Measurements from ENCODE around the gene SMARCA2. TPM values are rescaled to one million over a fixed set of nuclear protein-coding genes. Genes with fewer than 3 reads are reported as not detected.

The SMARCA2 gene
- total RNA-seq, 1 experiment from 2014 or later, result 26.7 TPM

DNA sequence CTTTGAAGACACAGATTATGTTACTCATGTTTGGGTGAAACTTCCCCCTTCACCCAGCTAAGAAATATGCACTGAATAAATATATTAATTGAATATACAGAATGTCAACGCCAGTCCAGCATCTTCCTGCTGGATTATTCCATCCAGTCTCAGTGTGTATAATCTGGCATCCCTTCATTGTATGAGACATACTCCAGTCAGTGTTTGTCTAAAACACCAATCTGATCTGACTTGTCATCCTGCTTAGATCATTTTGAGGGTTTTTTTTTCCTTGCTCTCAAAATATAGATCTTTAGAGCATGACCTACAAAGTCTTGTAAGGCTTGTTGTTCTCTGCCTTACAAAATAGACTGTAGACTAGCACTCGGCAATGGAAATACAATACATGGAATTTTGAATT, 195.1 kb downstream of the SMARCA2 start:
- DNase-seq (ENCODE audit: low spot score), result no peak

DNA sequence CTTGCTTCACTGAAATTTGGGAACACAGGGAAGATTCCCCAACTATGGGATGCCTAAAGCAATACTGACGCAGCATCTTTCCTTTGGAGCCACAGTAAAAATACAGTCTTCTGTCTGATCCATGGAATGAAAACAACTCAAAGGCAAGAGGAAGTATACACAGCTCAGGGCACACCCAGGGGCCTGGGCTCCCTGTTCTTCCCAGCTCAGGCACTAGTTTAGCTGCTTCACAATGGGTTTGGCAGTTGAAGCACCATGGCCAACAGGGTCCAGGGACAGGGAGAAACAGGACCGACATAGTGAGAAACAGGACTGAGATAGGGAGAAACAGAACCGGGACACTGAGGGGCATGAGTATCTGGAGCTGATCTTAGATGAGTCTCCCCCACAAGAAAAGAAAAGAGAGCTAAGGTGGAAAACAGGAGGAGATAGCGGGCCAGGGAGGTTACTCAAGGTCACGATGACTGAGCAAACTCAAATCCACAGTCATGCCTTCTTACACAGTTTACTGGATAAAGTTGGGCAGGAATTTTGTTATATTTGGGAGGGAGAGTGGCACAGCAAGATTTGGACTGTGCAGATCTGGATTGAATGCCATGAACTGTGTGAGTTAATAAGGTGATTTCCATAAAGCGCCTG, 198.8 kb downstream of the SMARCA2 start:
- no peak for DNase-seq (ENCODE audit: low spot score)

DNA sequence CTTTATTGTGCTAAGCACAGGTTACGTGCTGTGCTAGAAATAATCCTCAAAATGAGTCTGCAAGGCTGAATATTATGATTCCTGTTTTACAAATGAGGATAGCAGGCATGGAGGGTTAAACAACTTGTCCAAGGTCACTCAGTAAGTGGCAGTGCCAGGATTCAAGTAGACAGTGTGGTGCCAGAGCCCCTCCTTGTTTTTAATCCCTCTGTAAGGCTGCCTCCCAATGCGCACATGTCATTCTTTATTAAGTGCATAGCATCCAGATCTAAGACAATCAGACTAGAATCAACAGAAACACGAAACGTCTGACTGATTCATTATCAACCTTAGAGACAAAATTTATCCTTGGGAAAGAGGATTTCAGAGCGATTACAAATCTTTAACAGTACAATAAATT, 199.6 kb downstream of the SMARCA2 start:
- DNase-seq (ENCODE audit: low spot score), result no peak

DNA sequence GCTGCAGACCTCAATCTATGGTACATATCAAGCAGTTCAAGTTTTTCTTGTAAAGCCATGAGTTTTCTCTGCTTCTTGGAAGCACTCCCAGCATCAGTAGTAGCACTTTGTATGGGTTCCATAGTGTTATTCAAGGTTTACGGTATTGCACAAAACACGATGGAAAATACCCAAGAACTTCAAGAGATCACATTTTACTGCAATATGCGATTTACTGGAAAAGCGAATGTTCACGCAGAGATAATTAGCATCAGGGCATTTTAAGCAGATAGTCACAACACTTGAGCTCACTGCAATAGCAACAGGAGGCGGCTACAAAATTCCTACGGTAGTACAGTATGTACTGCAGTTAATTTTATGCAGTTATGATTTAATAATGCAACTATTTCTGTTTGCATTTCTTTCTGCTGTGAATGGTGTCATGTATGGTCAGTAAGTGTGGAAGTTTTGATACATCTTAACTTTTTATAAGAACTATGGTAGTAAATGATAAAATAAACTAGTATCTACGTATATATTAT, 200.8 kb downstream of the SMARCA2 start:
- no peak for DNase-seq (ENCODE audit: low spot score)

DNA sequence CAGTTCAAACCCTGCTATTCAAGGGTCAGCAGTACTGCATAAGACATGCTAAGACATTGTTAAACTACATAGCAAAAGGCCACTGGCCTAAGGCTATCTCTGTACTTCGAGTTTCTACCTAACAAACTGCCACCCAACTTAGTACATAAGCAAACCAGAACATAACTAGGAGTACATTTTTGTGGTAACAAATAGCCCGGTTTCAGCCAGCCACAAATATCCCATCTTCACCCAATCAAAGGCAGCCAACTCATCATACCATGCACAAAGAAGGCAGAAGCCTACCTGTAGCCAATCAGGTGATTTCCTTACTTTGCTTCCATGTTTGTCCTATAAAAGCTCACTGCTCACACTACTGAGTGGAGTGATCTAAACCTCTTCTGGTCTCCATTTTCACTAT, 201.4 kb downstream of the SMARCA2 start:
- peak; percentile 57 for DNase-seq (ENCODE audit: low spot score)

DNA sequence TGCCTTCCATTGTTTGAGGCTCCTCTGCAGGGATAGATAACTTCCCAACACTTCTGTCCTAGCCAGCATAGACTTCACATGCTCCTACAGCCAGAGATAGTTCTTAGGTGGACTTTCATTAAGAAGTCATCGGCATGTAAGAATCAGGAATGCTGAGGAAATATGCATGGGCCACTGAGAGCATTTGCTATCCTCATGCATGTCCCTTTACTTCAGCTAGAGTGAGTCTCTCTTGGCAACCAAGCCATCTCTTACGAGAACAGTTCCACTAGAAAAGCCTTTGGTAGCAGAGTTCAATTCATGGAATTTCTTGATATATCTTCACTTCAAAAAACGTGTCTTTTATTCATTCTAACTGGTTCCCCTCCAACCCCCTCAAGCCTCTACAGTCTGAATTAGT, 202.4 kb downstream of the SMARCA2 start:
- DNase-seq (ENCODE audit: low spot score), result no peak

DNA sequence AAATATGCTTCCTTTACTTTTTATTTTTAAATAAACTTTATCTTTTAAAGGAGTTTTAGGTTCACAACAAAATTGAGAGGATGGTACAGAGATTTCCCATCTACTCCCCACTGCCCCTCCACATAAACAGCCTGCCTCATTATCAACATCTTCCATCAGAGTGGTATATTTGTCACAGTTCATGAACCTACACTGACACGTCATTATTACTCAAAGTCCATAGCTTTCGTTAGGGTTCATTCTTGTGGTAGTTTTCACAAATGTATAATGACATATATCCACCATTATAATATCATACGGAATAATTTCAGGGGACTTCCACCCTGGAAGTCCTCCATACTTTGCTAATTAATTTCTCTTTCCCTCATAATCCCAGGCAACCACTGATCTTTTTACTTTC, 204.9 kb downstream of the SMARCA2 start:
- no peak for DNase-seq (ENCODE audit: low spot score)

DNA sequence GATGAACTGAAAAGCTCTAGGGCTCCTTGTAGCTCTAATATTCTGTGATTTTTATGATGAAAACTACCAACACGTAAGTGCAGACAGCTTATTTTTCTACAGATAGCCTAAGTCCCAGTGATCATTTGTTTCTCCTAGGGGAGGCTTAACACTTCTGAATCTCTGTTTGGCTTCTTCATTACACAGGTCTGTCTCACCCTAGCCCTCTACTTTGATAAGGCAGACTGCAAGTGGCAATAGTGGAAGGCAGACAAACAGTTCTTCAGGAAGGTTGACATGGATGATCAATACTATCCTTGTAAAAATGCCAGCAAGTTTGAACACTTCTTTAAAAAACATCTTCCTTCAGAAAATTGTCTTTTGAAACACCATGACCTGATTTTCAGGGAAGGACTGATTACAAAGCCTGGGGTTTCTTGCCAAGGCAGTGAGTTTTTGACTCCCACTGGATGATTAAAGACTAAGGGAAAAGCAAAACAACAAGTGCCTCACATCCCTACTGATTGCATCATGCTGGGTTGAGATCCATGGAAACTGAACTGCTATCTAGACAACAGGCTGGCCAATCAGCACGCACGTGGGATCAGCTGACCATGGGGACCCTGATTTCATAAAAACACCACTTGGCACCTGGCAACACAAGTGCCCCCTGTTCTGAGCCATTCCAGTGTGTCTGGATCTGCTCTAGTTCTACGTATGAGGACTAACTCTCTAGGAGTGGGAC, 212.2 kb downstream of the SMARCA2 start:
- peak; percentile 3 for DNase-seq (ENCODE audit: low spot score)

DNA sequence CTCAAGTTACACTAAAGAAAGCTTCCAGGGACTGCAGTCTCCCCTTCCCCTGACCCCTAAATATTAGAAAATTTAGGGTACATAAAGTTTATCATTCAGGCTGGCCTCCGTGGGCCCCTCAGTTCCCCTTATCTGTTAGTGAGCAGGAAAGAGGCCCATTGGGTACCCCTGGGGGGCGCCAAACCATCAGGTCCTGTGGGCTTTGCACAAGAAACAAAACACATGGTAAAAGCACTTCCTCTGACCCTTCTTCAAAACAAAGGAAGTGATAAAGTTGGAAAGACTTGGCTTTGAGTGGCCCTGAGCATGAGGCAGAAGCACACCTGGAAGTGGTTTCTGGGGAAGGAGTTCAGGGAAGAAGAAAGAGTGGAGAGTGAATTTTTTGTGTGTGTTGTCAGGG, 213.0 kb downstream of the SMARCA2 start:
- peak; percentile 23 for DNase-seq (ENCODE audit: low spot score)

DNA sequence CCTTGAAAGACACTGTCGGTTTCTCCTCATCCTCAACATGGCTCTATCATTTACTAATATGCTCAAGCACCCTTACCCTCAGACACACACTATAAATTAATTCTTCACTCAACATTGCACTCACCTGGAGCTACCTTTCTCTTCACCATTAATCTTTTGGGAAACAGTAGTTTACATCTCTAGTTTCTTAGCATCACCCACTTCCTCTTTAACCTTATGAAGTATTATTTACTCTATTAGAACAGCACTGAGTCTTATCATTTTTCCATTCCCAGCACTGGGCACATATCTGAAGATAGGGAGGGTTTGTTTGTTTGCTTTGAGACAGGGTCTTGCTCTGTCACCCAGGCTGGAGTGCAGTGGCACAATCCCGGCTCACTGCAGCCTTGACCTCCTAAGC, 213.5 kb downstream of the SMARCA2 start:
- no peak for DNase-seq (ENCODE audit: low spot score)

DNA sequence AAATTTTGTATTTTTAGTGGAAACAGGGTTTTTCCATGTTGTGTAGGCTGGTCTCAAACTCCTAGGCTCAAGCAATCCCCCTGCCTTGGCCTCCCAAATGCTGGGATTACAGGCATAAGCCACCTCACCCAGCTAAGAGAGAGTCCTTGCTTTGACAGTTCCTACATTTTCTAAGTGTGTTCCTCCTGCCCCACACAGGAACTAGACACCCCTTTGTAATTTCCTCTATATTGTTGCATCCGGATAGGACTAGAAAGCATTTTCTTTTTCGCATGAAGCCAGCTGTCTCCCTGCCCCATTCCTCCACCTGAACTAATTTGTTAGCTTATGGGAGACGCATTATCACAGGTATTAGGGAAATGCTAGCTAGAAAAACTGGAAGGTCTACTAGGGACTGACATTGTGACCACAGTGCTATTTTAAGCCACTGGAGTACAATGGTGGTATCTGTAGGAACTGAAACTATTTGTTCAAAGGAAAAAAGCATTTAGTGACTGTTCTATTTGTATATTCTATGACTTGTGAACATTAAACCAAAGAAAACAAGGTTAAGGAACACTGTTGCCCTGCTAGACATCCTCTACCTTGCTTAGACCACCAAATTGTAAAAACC, 214.1 kb downstream of the SMARCA2 start:
- DNase-seq (ENCODE audit: low spot score), result no peak

DNA sequence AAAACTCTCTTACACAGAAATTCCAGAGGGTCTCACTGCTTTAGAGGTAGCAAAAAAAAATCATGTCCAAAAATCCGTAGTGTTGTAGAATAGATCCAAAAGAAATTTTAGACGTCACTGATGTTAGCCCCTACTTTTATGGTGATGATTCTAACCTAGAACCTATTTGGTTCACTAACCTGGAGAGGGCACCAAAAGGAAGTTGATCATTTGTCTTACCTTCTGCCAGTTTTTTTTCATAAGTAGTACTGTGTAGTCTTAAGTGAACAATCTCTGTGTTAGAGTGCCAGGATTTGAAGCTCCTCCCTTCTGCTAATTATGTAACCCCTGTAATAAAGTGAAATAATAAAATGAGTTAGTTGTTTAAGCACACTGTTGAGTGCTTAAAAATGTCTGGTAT, 215.2 kb downstream of the SMARCA2 start:
- peak; percentile 5 for DNase-seq (ENCODE audit: low spot score)

DNA sequence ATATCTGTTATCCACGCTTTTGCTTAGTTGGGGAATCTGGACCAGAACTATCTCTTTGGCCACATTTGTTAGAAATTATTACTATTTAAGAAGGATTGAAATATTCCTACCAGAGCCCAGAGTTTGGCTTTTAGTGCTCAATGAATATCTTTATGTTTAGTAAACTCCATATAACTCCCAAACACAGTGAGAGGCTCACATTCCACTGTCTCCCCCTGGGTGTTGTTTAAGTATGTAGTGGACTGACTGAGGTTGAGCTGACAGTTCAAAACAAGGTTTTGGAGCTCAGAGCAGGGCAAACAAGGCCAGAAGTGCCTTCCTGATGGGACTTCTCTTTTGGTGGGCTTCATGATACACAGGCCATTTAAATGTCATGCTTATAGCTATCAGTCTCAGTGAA, 216.0 kb downstream of the SMARCA2 start:
- no peak for DNase-seq (ENCODE audit: low spot score)

DNA sequence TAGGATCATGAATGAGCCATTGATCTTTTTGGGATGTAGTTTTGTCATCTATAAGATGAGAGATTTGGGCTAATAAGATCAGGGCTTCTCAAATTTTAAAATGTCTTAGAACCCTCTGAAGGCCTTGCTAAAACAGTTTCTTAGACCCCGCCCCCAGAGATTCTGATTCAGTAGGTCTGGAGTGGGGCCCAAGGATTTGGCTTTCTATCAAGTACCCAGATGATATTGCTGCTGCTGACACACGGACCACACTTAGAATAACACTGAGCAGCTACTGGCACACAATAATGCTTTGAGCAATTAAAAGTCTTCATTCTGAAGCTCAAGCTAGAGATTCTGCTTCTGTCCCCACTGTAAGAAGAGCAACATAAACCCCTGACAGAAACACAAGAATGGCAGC, 216.7 kb downstream of the SMARCA2 start:
- DNase-seq (ENCODE audit: low spot score), result no peak

DNA sequence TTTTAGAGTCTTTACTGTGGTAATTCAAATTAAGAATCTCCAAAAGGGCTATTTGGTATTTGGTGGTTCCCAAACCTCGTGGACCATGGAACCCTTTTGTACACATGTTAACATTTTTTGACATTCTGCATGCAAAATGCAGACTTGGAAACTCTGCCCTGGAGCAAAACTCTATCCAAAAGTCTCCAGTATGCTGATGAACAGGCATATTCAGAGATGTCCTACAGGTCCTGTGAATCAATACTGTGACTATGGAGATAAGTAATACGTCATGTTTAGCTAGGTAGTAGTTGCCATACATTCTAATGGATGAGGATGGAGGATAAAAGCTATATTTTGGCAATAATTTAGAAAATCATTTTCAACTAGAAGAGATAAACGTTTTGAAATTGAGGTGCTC, 218.1 kb downstream of the SMARCA2 start:
- DNase-seq (ENCODE audit: low spot score), result no peak

DNA sequence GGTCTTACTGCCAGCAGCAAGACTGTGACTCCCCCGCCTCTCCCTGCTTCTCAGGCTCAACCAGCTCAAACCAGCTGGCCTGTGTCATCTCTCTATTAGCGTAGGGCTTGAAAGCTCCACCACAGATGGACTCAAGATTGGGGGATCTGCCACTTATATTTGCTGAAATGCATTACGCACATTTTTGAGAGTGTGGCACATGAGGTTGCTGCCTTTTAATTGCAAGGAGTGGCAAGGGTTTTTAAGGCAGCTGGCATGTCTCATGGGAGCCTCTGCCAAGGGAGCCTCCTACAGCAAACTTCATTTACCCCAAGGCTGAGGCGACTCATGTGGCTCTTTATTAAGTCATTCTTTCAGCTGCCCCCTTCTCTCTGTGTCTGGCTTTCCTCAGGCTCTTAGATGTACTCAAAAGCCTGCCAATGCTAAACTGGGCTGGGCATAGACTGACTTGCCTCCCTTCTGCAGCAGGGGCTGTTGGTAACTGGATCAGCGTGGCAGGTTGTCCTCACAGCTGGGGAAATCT, 219.3 kb downstream of the SMARCA2 start:
- peak; percentile 19 for DNase-seq (ENCODE audit: low spot score)

DNA sequence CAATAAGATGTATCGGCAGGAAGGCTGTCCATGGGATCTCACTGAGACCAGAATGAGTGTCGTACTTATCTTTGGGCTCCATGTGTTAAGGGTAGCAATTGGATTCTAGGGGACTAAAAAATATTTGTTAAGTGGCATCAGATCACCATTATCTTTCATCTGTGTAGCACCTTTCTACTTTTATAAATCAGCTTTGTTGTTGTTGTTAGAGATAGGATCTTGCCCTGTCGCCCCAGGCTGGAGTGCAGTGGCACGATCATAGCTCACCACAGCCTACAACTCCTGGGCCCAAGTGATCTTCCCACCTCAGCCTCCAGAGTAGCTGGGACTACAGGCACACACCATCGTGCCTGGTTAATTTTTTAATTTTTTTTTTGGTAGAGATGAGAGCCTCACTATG, 220.5 kb downstream of the SMARCA2 start:
- DNase-seq (ENCODE audit: low spot score), result no peak

DNA sequence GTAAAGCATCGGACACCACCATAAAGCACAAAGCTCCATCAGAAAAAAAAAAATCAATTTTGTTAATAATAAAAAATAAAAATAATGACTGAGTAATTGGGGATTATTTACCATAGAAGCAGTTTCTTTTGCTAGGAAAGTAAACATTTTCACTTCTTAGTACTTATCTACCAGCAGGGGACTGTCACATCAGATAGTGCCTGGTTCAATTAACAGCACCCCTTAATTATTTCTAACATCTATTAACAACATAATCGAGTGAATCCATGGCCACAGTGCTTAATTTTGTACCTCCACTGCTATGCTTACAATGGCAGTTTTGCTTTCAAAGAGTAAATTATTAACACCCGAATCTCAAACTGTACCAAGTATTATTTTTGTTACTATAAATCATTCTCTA, 221.7 kb downstream of the SMARCA2 start:
- no peak for DNase-seq (ENCODE audit: low spot score)

DNA sequence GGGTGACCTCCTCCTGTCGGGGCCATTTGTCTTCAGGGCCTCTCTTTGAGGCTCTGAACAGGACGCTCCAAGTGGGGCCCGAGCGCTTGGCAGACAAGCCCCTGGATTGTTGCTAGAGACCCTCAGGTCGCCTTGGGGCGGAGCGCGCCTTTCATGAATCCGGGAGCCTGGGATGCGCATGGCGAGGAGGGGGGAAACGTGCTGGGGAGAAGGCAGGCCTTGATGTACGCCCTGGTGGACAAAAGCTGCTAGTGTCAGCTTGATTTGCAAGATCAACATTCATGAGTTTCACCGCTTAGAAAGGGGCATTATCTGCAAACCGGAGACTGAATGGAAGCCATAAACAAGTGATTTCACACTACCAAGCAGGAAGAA, 226.3 kb downstream of the SMARCA2 start:
- DNase-seq (ENCODE audit: low spot score), result no peak

DNA sequence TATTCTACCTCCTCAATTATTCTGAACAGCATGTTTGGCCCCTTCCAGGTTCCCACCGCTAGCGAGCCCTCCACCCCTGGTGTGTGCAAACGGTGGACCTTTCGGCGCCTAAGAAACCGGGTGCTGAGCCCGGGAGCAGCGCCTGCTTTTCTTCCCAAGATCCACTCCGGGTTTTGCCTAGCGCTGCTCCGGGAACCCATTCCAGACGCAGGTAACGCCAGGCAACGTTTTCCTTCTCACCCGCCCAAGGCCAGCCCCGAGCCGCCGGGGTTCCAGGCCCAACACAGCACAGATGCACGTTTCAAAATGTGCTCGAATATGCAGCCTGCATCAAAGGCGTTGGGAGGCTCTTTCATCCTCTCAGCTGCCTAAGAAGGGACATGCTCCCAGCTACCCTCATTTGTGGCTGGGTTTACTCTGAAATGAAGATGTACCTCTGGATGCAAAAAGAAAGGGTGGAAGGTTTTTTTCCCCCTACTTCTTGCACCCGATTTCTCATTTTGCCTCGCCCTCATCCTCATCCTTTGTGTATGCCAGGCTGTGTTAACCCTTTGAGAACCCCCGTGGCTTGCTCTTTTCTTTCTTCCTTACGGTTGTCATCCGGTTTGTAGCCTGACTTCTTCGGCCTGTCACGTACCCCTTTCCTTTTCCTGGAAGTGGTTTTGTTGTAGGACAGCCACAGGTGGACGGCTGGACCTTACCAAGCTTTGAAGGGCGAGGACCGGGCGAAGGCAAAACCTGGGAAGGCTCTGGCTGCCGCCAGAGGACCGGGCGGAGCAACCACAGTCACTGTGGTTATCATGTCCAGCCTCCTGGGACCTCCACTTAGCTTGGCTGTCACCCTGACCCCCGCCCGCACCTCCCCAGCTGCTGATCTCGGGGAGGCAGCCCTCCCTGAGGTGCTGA, 226.9 kb downstream of the SMARCA2 start:
- peak; percentile 53 for DNase-seq (ENCODE audit: low spot score)

DNA sequence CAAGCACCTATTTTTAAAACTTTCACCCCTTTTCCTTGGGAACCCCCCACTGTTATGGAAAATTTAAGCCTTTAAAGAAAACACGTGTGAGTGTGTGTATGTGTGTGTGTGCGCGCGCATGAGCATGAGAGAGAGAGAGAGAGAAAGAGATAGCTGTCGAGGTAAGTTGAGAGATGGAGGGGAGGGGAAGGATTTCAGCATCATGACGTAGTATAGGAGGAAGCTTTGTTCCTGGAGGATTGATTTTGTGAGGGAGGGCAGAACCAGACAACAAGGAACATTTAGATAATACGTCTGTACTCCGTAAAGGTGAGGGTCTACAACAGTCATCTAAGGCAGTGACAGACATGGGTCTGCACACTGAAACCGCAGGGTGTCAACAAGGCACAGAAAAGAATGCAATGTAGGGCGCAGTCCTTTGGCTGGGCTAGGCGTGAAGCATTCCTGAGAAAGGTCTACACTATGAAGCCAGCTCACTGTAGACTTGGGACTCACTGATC, 227.7 kb downstream of the SMARCA2 start:
- DNase-seq (ENCODE audit: low spot score), result no peak
